CD4-positive, CD25-positive, alpha-beta regulatory T cell (primary cell): ENCODE measurements around the gene PRDM16. TPM values are rescaled to one million over a fixed set of nuclear protein-coding genes. Genes with fewer than 3 reads are reported as not detected.

Experiments used
- ATAC-seq, 2 donors: fragments of 150-1000 bp; cut with Tn5 transposase; one replicate each; pipeline ENCODE4 v1.10.0; 2021; ENCODE audit warnings: low read depth in 2 of 2, moderate number of reproducible peaks in 2 of 2, moderate library complexity in 1 of 2
- DNase-seq, 3 donors: peaks; one replicate each; pipeline versions ENCODE4 v3.0.0 to v3.0.0-alpha.2; 2012 to 2022; ENCODE audit warnings: mixed read lengths in 1 of 3
- H3K27ac ChIP-seq: one replicate; pipeline ENCODE4 v1.7.0; 2013; ENCODE audit warnings: mild to moderate bottlenecking, low read length; ENCODE audit not compliant: insufficient read depth, poor library complexity, severe bottlenecking
- H3K27me3 ChIP-seq: one replicate; pipeline ENCODE4 v1.7.0; 2013; ENCODE audit warnings: low read length; ENCODE audit not compliant: control insufficient read depth, insufficient read depth
- H3K36me3 ChIP-seq: one replicate; pipeline ENCODE4 v1.7.0; 2013; ENCODE audit warnings: mild to moderate bottlenecking, low read length, moderate library complexity; ENCODE audit not compliant: control insufficient read depth, insufficient read depth
- H3K4me1 ChIP-seq: 2 replicates; pipeline ENCODE4 v1.7.0; 2013; ENCODE audit warnings: mild to moderate bottlenecking, low read length; ENCODE audit not compliant: insufficient read depth, control insufficient read depth, poor library complexity, severe bottlenecking
- H3K4me3 ChIP-seq: one replicate; pipeline ENCODE4 v1.7.0; 2013; ENCODE audit warnings: low read depth, mild to moderate bottlenecking, low read length, moderate library complexity
- H3K9me3 ChIP-seq, 2 experiments: 1 replicate in 1 of 2; 2 replicates in 1 of 2; pipeline ENCODE4 v1.7.0; 2013; ENCODE audit warnings: low read length in 2 of 2, mild to moderate bottlenecking in 1 of 2, moderate library complexity in 1 of 2; ENCODE audit not compliant: control insufficient read depth in 2 of 2
- H3K27ac Mint-ChIP-seq, 3 donors: one replicate each; pipeline ENCODE4 v1.8.0; 2020 to 2022; ENCODE audit warnings: mild to moderate bottlenecking in 3 of 3, mixed read lengths in 3 of 3, moderate library complexity in 2 of 3
- H3K27me3 Mint-ChIP-seq: one replicate; pipeline ENCODE4 v1.8.0; 2022; ENCODE audit warnings: mild to moderate bottlenecking, mixed read lengths
- H3K36me3 Mint-ChIP-seq: one replicate; pipeline ENCODE4 v1.8.0; 2020; ENCODE audit warnings: mixed read lengths
- H3K4me1 Mint-ChIP-seq, 4 donors: one replicate each; pipeline ENCODE4 v1.8.0; 2020 to 2022; ENCODE audit warnings: mixed read lengths in 4 of 4, mild to moderate bottlenecking in 1 of 4
- H3K4me3 Mint-ChIP-seq, 4 donors: one replicate each; pipeline ENCODE4 v1.8.0; 2020 to 2022; ENCODE audit warnings: mild to moderate bottlenecking in 4 of 4, mixed read lengths in 4 of 4, moderate library complexity in 3 of 4
- H3K9me3 Mint-ChIP-seq, 7 donors: one replicate each; pipeline ENCODE4 v1.8.0; 2020 to 2022; ENCODE audit warnings: mixed read lengths in 7 of 7, mild to moderate bottlenecking in 3 of 7, moderate library complexity in 2 of 7
- polyA plus RNA-seq, 4 donors: library from polyadenylated mRNA; unstranded; fragments of 300-500 nt; fragmentation: Illumina TruSeq; gene quantifications; one replicate each; pipeline ENCODE4 v1.2.3, GENCODE V29; 2021
- total RNA-seq: library from RNA; stranded (reverse); gene quantifications from one replicate; pipeline ENCODE4 v1.2.3, GENCODE V29; 2022

Gene PRDM16
- total and polyA plus RNA-seq, 5 donors from 2014 or later, result 0.27 TPM; not detected in 4

GRCh38 chr1:3159121-3159520 is 90.1 kb downstream of the PRDM16 start:
- H3K4me3 ChIP-seq, result no peak overlapping the region
- no peaks in the 10 kb centered on the region for H3K4me1 ChIP-seq
- no peak for DNase-seq
- peaks cover 0 to 5% (median under 1%) of the 10 kb centered on the region in 4 donors for H3K4me1 Mint-ChIP-seq
- H3K36me3 ChIP-seq, result no peaks in the 10 kb centered on the region
- H3K27me3 Mint-ChIP-seq, result peaks cover 16% of the 10 kb centered on the region
- no peaks in the 10 kb centered on the region for H3K27me3 ChIP-seq
- no peaks in the 10 kb centered on the region for H3K9me3 ChIP-seq
- H3K27ac ChIP-seq, result no peak overlapping the region
- no peak for ATAC-seq
- H3K4me3 Mint-ChIP-seq, result no peak overlapping the region
- H3K27ac Mint-ChIP-seq, result no peak overlapping the region
- H3K9me3 Mint-ChIP-seq, result peaks cover 0 to 2% (median 0%) of the 10 kb centered on the region in 7 donors
- H3K36me3 Mint-ChIP-seq, result no peaks in the 10 kb centered on the region

GRCh38 chr1:3159996-3160395 is 91.0 kb downstream of the PRDM16 start:
- Histone ChIP-seq H3K27ac (no peak overlapping the region), H3K27me3 (no peaks in the 10 kb centered on the region), H3K4me1 (no peaks in the 10 kb centered on the region), H3K9me3 (no peaks in the 10 kb centered on the region), H3K36me3 (no peaks in the 10 kb centered on the region), H3K4me3 (no peak overlapping the region)
- Mint-ChIP-seq H3K27me3 (peaks cover 16% of the 10 kb centered on the region), H3K4me1 (peaks cover 0 to 5% (median under 1%) of the 10 kb centered on the region in 4 donors), H3K27ac (no peak overlapping the region), H3K9me3 (peaks cover 0 to 2% (median 0%) of the 10 kb centered on the region in 7 donors), H3K4me3 (no peak overlapping the region), H3K36me3 (no peaks in the 10 kb centered on the region)
- no peak for DNase-seq
- no peak for ATAC-seq

GRCh38 chr1:3160647-3161145 is 91.7 kb downstream of the PRDM16 start:
- ATAC-seq, result no peak
- no peaks in the 10 kb centered on the region for H3K36me3 Mint-ChIP-seq

GRCh38 chr1:3161176-3161840 is 92.3 kb downstream of the PRDM16 start:
- ATAC-seq (no peak), DNase-seq (no peak)
- H3K27me3 Mint-ChIP-seq, result peaks cover 5% of the 10 kb centered on the region
- no peaks in the 10 kb centered on the region for H3K36me3 Mint-ChIP-seq
- H3K27me3 ChIP-seq, result no peaks in the 10 kb centered on the region
- no peaks in the 10 kb centered on the region for H3K4me1 ChIP-seq
- no peaks in the 10 kb centered on the region for H3K9me3 ChIP-seq
- peak overlapping the region in 2 of 4 donors; percentile 54 to 67 for H3K4me3 Mint-ChIP-seq
- no peaks in the 10 kb centered on the region for H3K36me3 ChIP-seq
- no peak overlapping the region for H3K27ac ChIP-seq
- no peak overlapping the region for H3K27ac Mint-ChIP-seq
- peaks cover 0 to 5% (median under 1%) of the 10 kb centered on the region in 4 donors for H3K4me1 Mint-ChIP-seq
- H3K4me3 ChIP-seq, result no peak overlapping the region
- peaks cover 0 to 2% (median 0%) of the 10 kb centered on the region in 7 donors for H3K9me3 Mint-ChIP-seq

More at GRCh38 chr1:3160647-3161145, 91.7 kb downstream of the PRDM16 start:
- Histone ChIP-seq H3K4me1 (no peaks in the 10 kb centered on the region), H3K27me3 (no peaks in the 10 kb centered on the region), H3K36me3 (no peaks in the 10 kb centered on the region), H3K9me3 (no peaks in the 10 kb centered on the region), H3K4me3 (no peak overlapping the region), H3K27ac (no peak overlapping the region)
- no peak overlapping the region for H3K27ac Mint-ChIP-seq
- H3K4me3 Mint-ChIP-seq, result peak overlapping the region in 2 of 4 donors; percentile 54 to 67
- peaks cover 0 to 2% (median 0%) of the 10 kb centered on the region in 7 donors for H3K9me3 Mint-ChIP-seq
- peaks cover 0 to 5% (median under 1%) of the 10 kb centered on the region in 4 donors for H3K4me1 Mint-ChIP-seq
- no peak for DNase-seq
- H3K27me3 Mint-ChIP-seq, result peaks cover 11% of the 10 kb centered on the region

- peaks cover 0 to 5% (median under 1%) of the 10 kb centered on the region in 4 donors for H3K4me1 Mint-ChIP-seq
- no peak overlapping the region for H3K27ac Mint-ChIP-seq
- no peak for ATAC-seq
- Histone ChIP-seq H3K36me3 (no peaks in the 10 kb centered on the region), H3K27me3 (no peaks in the 10 kb centered on the region), H3K27ac (no peak overlapping the region), H3K4me1 (no peaks in the 10 kb centered on the region), H3K9me3 (no peaks in the 10 kb centered on the region), H3K4me3 (no peak overlapping the region)
- no peak overlapping the region for H3K4me3 Mint-ChIP-seq
- H3K27me3 Mint-ChIP-seq, result peaks cover 4% of the 10 kb centered on the region
- DNase-seq, result no peak
- H3K36me3 Mint-ChIP-seq, result no peaks in the 10 kb centered on the region
- H3K9me3 Mint-ChIP-seq, result peaks cover 0 to 2% (median 0%) of the 10 kb centered on the region in 7 donors
These were observed 93.4 kb downstream of the PRDM16 start for GRCh38 chr1:3162322-3162882.

GRCh38 chr1:3163356-3163755 is 94.4 kb downstream of the PRDM16 start:
- no peaks in the 10 kb centered on the region for H3K9me3 ChIP-seq
- Mint-ChIP-seq H3K36me3 (no peaks in the 10 kb centered on the region), H3K4me1 (peaks cover 0 to 5% (median under 1%) of the 10 kb centered on the region in 4 donors), H3K27ac (no peak overlapping the region), H3K4me3 (no peak overlapping the region), H3K9me3 (peaks cover 0 to 2% (median 0%) of the 10 kb centered on the region in 7 donors), H3K27me3 (peaks cover 4% of the 10 kb centered on the region)
- H3K27me3 ChIP-seq, result no peaks in the 10 kb centered on the region
- no peaks in the 10 kb centered on the region for H3K36me3 ChIP-seq
- no peak overlapping the region for H3K27ac ChIP-seq
- no peaks in the 10 kb centered on the region for H3K4me1 ChIP-seq
- ATAC-seq, result no peak
- no peak for DNase-seq
- no peak overlapping the region for H3K4me3 ChIP-seq

GRCh38 chr1:3164671-3165070 is 95.7 kb downstream of the PRDM16 start:
- Mint-ChIP-seq H3K4me3 (no peak overlapping the region), H3K9me3 (no peaks in the 10 kb centered on the region), H3K27me3 (peaks cover under 1% of the 10 kb centered on the region), H3K36me3 (no peaks in the 10 kb centered on the region), H3K27ac (peak overlapping the region in 1 of 3 donors; percentile 26), H3K4me1 (peaks cover 0 to 5% (median under 1%) of the 10 kb centered on the region in 4 donors)
- H3K4me3 ChIP-seq, result no peak overlapping the region
- H3K27ac ChIP-seq, result no peak overlapping the region
- no peaks in the 10 kb centered on the region for H3K36me3 ChIP-seq
- ATAC-seq (no peak), DNase-seq (no peak)
- no peaks in the 10 kb centered on the region for H3K27me3 ChIP-seq
- no peaks in the 10 kb centered on the region for H3K9me3 ChIP-seq
- H3K4me1 ChIP-seq, result no peaks in the 10 kb centered on the region
